GM19043 (cell line): ENCODE measurements around the gene NECAB2.

Experiments used
- ATAC-seq: cut with Tn5 transposase; IDR thresholded peaks from one replicate; pipeline ENCODE4 v1.9.1; 2021; ENCODE audit warnings: low read depth; ENCODE audit not compliant: unreplicated experiment

Gene NECAB2

DNA sequence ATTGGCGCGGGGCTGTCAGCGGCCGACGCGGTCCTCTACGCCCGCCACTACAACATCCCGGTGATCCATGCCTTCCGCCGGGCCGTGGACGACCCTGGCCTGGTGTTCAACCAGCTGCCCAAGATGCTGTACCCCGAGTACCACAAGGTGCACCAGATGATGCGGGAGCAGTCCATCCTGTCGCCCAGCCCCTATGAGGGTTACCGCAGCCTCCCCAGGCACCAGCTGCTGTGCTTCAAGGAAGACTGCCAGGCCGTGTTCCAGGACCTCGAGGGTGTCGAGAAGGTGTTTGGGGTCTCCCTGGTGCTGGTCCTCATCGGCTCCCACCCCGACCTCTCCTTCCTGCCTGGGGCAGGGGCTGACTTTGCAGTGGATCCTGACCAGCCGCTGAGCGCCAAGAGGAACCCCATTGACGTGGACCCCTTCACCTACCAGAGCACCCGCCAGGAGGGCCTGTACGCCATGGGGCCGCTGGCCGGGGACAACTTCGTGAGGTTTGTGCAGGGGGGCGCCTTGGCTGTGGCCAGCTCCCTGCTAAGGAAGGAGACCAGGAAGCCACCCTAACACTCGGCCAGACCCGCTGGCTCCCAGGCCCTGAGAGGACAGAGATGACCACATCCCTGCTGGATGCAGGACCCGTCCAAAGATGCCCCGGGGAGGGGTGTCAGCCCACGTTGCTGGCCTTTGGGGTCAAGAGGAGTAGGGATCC, 2.4 kb upstream of the NECAB2 start:
- ATAC-seq, result no peak

DNA sequence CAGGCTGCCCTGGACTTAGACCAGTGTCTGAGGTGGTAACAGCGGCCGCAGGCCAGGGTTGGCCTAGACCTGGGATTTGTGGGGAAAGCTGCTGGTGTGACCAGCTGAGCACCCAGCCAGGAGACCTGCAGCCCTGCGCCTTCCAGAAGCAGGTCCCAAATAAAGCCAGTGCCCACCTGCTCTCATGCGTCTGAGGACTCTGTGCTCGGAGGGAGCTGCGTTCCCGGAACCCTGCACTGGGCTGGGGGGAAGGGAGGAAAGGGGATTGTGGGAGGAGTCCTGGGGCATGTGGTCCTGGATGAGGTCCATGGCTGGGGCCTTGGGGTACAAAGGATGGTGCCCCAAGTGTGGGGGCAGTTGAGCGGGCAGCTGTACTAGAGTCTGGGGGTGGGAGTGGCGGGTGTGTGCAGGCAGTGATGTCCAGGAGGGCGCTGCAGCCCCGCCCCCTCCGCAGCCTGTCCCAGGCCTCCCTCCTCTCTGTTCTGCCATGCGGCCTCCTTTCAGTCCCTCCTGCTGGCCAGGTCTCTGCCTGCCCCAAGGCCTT, 1.8 kb upstream of the NECAB2 start:
- ATAC-seq, result no peak

DNA sequence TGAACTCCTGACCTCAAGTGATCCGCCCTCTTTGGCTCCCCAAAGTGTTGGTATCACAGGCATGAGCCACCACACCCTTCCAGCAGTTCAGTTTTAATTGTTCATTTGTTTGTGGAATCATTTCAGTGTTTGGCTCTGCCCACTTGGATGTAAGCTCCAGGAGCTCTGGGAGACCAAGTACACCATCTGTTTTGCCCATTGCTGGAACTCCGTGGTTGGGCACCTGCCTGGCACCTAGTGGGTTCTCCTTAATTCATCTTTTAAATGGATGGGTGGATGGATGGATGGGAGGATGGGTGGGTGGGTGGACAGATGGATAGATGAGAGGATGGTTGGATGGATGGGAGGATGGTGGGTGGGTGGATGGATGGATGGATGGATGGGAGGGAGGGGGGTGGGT, 953 bp upstream of the NECAB2 start:
- ATAC-seq, result no peak

DNA sequence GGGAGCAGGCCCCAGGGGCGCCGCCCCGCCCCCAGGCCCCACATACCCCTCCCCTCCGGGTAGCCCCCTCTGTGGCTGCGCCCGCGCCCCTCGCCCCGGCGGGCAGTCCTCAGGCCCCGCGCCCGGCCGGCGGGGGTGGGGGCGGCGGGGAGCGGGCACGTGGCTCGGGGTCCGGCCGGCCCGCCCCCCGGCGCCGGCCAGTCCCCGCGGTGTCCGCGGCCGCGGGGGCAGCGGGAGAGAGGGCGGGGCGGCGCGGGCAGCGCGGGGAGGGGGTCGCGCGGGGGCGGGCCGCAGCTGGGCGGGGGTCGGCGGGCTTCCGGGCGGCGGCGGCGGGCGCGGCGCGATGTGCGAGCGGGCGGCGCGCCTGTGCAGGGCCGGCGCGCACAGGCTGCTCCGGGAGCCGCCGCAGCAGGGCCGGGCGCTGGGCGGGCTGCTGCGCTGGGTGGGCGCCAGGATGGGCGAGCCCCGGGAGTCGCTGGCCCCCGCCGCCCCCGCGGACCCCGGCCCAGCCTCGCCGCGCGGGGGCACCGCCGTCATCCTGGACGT, 335 bp downstream of the NECAB2 start:
- ATAC-seq, result no peak

DNA sequence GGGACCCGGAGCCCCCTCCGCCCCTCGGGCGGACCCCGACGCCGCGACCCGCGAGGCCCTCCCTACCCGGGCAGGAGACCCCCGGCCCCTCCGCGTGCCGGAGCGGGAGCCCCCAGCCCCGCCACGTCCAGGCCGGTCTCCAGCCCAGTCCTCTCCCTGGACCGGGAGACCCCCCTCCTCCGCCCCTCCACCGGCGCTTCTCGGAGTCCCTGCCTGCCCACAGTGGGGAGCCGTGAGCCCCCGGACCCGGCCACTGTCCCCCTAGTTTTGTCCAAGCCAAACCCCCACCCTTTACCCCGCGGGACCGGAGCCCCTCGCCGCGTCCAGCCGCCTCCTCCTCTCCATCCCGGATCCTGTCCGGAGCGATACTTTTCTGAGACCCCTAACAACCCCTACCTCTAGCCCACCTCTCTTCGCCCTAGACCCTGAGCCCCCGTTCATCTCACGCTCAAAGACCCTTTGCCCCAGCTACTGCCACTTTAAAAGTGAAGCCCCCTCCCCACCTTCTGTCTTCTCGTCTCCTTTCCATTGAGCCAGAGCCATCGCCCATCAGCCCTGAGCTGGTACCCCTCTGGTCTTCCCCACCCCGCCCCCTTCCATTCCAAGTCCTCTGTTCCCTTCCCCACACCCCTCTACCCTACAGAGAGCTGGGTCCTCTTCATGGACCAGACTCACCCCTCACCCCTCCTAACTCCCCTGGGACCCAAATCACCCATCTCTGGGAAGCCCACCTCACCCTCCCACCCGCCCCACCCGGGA, 1.0 kb downstream of the NECAB2 start:
- ATAC-seq, result no peak

DNA sequence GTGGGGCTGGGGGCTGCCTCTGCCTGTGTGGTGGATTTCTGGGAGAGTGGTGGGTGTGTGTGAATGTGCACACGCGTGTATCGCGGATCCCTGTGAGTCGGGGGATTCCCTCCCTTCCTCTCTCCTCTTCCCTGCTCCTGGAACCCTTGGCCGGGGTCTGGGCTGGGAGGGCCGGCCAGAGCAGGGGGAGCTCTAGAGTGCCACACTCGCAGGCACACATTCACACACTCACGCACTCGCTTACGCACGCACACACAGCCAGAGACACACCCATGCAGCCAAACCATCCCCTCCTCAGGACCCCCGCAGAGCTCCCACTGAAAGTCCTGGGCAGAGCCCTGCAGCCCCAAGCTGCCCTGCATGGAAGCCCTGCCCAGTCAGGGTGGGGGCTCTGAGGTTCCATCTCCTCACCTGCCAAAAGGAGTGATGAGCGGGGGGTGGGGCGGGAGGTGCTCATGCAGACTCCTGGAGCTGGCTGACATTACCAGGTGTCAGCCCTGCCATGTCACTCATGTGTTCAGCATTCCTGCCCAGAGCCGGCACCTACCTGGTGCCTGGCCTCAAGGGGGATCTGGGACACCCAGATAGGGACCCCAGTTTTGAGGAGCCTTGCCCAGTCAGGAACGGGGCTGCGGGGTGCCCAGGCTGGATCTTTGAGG, 1.9 kb downstream of the NECAB2 start:
- ATAC-seq, result no peak

DNA sequence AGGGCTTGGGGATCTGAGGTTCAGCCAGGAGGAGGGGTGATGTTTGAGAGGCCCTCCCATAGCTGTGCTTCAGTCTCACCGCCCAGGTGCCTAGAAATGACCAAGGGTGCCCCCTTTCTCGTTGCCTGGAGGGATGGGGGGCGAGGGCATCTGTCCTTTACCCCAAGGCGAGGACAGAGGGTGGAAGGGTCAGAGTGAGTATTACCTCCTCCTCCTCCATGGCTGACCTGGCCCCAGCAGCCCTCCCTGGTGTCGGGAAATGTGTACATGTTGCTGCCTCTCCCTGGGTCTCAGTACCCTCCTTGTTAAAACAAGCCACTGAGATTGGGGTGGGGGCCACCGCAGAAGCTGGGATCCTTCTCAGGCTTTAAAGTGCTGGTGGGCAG, 2.4 kb downstream of the NECAB2 start:
- no peak for ATAC-seq

DNA sequence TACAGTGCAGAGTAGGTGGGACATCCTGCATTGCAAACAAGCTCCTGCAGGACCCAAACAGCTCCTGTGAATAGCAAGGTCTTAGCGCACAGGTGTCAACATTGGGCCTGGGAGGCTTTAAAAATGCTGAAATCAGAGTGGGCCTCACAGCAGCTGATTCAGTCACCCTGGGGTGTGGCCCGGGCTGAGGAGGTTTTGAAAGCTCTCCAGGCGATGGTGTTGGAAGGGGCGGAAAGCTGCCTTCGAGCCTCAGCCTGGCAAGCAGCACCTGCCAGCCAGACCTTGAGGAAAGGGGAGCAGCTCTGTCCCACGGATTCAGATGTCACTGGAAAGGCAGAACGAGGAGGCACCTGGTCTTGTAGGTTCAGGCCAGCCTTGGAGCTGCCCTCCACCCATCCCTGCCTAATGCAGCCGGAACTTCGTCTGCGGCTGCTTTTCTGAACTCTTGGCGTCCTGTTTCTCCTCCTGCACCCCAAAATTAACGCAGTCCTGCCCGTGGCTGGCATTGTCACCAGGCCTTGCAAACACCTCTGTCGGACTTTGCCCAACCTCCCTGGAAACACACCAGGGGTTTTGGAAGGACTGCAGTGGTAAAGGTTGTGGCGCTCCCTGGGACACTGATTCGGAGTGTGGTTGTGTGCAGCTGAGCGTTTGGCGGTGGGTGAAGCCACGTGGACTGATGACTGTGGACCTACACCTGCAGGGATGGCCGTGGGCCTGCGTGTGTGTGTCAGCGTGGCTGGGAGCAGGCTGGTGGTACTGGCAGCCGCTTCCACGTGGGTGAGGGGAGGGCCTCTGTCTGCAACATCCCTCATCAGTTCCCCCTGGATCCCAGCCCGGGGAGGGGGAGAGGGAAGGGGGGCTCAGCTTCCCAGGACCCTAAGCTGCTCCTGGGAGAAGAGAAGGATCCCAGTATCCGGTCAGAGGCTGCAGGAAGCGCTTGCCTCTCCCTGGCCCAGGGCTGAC, 3.4 kb downstream of the NECAB2 start:
- ATAC-seq, result no peak

DNA sequence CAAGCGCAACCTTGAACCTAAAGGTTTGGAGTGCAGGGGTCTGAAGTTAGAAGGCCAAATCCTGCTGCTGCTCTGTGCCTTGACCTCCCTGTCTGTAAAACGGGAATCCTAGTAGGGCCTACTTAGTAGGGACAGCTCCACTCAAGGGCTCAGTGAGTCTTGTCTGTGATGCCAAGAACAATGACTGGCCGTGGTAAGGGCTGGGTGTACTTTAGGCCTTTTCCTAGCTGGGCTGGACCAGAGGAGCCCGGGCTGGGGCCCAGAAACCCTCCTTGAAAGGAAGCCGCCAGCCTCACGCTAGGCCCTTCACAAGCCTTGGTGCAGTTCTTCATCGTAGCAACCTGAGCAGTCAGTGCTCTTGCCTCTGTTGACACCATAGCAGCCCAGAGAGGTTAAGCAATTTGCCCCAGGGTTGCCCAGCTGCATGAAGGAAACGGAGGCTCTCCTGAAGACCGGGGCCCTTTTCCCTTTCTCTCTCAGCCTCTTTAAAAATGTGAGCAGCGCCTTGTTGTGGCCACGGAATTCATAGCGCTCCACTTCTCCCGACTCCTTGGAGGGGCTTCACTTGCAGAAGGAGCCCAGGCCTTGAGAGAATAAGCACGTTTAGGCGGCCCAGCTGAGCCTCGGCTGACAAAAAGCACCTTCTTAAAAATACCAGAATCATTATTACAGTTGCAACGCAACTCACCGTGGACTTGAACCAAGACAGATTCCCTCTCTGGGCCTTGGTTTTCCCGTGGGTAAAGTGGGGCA, 4.4 kb downstream of the NECAB2 start:
- ATAC-seq, result no peak

DNA sequence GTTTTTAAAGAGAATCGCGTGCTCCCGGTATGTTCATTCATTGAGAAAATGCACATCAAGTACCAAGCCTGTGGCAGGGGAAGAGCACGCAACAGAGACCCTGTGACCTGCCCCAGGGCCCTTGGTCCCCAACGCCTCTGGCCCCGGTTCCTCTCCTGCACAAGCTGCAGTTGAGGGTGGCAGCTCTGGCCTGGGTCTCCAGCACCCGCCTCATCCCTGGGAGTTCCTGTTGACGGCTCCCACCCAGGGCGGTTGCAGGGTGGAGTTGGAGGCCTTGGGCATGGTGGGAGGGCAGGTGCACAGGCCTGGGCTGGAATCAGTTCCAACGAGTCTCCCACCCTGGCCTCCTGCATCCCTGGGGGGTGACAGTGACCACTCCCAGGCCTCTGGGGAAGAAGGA, 5.0 kb downstream of the NECAB2 start:
- ATAC-seq, result no peak

DNA sequence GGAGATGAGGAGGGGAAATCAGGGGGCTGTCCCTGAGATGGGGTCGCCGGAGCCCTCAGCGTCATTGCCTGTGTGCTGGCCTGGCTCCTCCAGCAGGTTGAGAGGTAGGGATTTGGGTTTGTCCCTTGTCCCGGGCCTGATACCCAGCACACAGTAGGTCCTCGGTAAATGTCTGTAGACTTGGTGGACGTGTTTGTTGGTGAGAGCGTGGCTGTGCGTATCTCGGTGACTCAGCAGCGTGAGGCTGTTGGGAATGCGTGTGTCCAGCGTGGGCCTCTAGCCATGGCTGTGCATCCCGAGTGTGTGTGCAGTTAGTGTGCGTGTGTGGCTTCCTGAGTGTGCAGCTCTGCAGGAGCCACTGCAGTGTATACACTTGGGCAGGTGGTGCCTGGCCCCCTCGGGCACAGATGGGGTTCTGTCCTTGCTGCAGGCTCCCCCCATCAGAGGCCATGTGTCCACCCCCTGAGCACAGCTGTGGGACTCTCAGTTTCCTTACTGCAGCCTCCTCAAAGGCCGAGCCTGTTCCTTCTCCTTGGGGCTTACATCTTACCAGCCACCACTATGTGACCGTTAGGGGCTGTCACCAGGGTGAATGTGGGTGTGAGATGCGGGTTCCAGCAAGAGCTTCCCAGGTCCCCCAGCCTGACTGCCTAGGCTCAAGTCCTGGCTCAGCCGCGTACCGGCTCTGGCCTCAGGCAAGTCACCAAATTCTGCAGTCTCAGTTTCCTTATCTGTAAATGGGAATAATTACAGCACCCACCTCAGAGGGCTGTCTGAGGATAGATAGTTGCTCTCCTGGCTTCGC, 5.7 kb downstream of the NECAB2 start:
- ATAC-seq, result no peak

DNA sequence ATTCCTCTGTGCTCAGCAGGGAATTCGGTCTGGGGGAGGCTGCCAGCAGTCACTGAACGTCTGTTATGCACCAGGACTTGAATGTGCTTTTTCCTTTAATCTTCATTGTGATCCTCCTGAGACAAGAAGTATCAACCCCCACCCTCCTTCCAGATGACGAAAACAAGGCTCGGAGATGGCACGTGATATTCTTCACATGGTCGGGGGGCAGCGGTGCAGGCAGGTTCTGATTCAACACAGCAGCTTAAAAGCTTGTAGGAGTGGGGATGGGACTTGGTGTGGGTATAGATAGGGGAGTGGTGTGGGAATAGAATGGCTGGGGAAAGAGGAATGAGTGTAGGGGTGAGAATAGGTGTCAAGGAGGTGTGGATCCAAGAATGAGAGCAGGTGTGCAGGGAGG, 6.4 kb downstream of the NECAB2 start:
- no peak for ATAC-seq

DNA sequence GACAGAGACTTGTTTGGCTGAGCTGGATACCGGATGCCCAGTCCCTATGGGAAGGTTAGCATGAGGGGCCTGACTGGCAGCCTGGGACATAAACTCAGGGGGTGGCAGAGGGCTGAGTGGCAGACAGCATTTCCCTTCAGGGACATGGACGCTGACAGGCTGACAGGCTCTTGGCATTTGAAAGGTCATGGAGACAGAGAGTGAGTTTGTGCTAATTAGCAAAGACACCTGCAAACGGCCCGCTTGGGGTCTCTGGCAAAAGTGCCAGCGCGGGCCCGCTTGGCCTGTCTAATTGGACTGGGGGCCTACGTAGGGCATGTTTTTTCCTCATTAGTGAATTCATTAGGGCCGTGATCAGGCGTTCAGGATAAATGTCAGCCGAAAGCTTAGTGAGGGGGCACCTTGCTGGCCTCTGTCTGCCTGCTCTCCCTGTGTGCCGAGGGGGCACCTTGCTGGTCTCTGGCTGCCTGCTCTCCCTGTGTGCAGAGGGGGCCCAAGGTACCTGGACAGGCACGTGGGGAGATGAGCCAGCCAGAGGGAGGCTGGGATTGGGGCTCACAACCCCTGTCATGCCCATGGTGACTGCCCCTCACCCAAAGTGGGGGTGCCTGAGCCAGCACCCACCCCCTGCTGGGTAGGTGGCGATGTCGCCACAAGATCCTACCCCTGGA, 7.7 kb downstream of the NECAB2 start:
- no peak for ATAC-seq

DNA sequence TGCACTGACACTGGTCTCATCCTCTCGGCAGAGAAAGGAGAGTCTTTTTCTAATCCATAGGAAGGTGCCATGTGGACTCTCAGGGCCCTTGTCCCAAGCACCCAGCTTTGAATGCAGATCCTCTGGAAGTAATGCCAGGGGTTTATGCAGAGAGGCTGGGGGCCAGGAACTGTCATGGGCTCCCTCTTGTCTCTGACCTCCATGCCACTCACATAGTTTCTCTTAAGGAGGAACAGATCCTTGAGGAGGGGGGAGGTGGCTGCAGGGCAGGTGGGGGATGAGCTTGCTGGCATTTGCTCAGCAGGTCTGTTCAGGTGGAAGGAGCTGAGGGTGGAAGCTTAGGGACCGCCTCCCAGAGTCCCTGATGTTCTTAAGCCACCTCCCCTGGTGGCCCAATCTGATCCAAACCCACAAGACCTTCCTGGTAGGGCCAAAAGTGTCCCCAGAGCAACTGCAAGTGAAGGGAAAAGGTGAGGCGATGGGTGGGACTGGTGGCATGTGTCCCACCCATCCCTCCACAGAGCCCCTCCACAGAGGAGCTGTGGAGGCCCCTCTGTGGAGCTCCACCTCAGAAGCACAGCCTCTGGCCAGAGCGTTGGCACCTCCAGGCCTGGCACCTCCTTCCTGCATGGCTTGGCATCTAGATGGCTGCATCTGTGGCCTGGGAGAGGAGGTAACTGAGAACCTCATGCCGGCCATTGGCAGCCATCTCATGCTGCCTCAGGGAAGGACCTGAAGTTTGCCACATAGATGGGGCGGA, 9.2 kb downstream of the NECAB2 start:
- no peak for ATAC-seq

DNA sequence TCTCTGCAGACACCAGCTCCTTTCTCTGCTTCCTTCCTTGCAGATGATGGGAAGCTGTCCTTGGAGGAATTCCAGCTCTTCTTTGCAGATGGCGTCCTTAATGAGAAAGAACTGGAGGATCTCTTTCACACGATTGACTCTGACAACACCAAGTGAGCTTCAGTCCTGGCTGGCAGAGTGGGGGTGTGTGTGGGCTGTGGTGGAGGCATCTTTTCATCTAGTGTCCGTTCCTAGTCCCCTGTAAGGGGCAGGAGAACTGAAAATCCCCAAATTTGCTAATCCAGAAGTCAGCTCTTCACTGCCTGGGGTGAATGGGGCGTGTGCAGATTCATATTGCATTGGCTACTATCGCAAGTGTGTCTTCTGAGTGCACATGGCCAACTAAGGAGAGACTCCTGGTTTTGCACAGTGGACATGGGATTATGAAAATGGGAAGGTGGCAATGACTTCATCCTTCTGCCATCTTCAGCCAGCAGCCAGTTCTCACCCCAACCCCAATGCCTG, 10.4 kb downstream of the NECAB2 start:
- ATAC-seq, result no peak

DNA sequence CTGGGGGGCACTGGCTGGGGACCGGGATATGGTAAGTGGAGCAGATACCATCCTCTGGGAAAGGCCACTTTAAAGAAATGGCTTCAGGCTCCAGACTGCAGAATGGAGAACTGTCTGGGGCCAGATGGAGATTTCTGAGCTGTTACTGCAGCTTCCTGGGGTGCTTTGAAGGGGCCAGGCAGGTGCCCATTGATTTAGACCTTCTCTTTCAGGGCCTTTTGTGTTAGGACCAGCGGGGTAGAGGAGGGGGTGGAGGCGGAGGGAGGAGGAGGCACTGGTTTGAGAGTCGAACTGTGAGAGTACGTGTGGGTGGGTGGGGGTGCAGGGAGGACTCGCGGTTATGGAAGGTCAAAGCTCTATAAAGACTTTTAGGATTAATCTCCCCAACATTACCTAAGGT, 11.4 kb downstream of the NECAB2 start:
- no peak for ATAC-seq

DNA sequence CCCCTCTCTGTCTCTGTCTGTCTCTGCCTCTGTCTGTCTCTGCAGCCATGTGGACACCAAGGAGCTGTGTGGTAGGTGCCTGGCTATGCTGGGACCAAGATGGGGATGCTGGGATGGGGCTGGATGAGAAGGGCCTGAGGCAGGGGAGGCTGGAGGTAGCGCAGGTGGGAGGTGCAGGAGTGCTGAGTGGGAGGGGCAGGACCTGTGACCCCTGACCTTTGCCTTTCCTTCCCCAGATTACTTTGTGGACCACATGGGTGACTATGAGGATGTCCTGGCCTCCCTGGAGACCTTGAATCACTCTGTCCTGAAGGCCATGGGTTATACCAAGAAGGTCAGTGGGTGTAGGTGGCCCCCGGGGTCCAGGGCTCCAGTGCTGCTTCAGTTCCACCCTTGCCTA, 12.8 kb downstream of the NECAB2 start:
- ATAC-seq, result no peak
